Measurements from ENCODE around the gene FBXL7. TPM values are rescaled to one million over a fixed set of nuclear protein-coding genes. Genes with fewer than 3 reads are reported as not detected.

The FBXL7 gene
- total RNA-seq, 1 donor from 2014 or later, result 30.4 TPM

DNA sequence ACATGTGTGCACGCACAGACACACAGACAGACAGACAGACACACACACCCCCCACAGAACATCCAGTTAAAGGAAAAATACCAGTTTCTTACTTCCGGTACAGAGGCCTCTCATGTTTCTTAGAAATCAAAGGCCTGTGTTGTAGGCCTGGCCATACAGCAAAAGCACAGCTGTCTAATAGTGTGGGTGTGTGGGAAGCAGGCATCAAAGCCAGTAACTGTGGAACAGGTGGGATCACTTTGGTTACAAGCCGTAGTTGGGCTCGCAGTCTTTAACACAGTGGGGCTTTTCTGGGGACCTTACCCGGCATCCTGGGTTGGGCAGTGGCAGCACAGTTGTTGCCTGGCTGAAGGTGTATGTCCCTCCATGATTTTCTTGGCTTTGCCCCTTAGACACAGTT is 55.2 kb downstream of the FBXL7 start:
- Histone ChIP-seq H3K9me3 (no peaks in the 10 kb centered on the region), H3K4me3 (no peak overlapping the region), H3K36me3 (no peaks in the 10 kb centered on the region), H3K4me1 (peaks cover 0 to 19% of the 10 kb centered on the region in 2 donors), H3K27ac (no peak overlapping the region), H3K27me3 (no peaks in the 10 kb centered on the region)
- no peak for DNase-seq (ENCODE audit: low spot score in 2 of 2)
- TF ChIP-seq, protein P1, sequence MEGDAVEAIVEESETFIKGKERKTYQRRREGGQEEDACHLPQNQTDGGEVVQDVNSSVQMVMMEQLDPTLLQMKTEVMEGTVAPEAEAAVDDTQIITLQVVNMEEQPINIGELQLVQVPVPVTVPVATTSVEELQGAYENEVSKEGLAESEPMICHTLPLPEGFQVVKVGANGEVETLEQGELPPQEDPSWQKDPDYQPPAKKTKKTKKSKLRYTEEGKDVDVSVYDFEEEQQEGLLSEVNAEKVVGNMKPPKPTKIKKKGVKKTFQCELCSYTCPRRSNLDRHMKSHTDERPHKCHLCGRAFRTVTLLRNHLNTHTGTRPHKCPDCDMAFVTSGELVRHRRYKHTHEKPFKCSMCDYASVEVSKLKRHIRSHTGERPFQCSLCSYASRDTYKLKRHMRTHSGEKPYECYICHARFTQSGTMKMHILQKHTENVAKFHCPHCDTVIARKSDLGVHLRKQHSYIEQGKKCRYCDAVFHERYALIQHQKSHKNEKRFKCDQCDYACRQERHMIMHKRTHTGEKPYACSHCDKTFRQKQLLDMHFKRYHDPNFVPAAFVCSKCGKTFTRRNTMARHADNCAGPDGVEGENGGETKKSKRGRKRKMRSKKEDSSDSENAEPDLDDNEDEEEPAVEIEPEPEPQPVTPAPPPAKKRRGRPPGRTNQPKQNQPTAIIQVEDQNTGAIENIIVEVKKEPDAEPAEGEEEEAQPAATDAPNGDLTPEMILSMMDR (IDR thresholded peaks at IDR 0.05), result no peak
- intact Hi-C loops (cut with DNase I), result no loop called here

DNA sequence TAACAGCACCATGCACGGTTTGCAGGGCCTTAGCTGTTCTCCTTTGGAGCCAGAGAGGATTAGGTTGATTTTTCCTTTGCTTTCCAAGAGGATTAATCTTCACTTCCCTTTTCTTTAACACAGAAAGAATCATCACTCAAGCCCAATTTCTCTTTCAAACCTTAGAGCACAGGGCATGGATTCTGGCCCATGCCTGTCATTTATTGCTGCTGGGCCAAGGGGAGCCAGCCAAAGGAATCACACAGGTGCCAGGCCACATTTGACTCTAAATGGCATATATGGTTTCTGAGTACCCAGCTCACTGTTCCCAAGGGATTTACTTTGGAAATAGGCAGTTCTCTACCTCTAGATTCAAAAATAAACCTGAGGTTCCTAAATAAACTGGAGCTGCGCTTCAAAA is 58.3 kb downstream of the FBXL7 start:
- Histone ChIP-seq H3K27ac (no peak overlapping the region), H3K4me3 (no peak overlapping the region), H3K36me3 (no peaks in the 10 kb centered on the region), H3K4me1 (peaks cover 0 to 10% of the 10 kb centered on the region in 2 donors), H3K9me3 (peaks cover 0 to 5% of the 10 kb centered on the region in 2 donors), H3K27me3 (no peaks in the 10 kb centered on the region)
- intact Hi-C loops (cut with DNase I), result no loop called here
- no peak for DNase-seq (ENCODE audit: low spot score in 2 of 2)
- TF ChIP-seq, protein P1 (IDR thresholded peaks at IDR 0.05), result no peak

DNA sequence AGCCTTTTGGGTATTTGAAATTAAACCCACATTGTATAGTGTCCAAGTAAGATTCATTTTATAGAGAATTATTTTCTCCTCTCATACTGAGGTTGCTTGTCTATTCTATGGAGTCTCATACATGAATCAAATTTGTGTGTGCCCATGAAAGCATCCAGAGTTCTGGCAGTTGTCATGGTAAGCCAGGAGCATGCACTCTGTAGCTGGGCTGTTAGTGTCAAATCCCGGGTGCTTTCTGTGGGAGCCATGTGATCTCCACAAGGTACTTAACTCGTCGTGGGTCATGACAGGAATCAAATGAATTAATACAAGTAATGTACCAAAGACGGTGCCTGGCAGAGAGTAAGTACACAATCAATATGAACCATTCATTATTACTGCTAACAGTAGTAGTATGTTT is 58.7 kb downstream of the FBXL7 start:
- DNase-seq (ENCODE audit: low spot score in 2 of 2), result no peak
- no peaks in the 10 kb centered on the region for H3K36me3 ChIP-seq
- no peak overlapping the region for H3K27ac ChIP-seq
- H3K9me3 ChIP-seq, result peaks cover 0 to 5% of the 10 kb centered on the region in 2 donors
- TF ChIP-seq, protein P1 (IDR thresholded peaks at IDR 0.05), result no peak
- H3K27me3 ChIP-seq, result no peaks in the 10 kb centered on the region
- H3K4me3 ChIP-seq, result no peak overlapping the region
- H3K4me1 ChIP-seq, result peaks cover 0 to 10% of the 10 kb centered on the region in 2 donors
- intact Hi-C loops (cut with DNase I), result no loop called here

DNA sequence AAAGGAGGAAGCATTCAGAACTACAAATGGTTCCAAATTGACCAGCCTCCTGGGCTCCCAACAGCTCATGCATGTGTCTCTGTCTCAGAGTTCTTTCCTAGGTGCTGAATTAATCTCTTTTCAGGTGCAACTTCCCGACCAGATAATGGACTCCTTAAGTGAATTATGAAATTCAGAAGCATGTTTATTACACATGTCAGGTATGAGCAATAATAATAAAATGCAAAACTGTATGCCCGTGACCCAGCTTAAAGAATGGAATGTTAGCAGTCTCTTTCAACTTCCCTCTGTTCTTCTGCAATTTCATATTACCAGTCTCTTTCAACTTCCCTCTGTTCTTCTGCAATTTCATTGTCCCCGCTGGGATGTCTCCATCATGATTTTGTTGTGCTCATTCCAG is 60.4 kb downstream of the FBXL7 start:
- Histone ChIP-seq H3K27me3 (no peaks in the 10 kb centered on the region), H3K27ac (no peak overlapping the region), H3K9me3 (peaks cover 0 to 5% of the 10 kb centered on the region in 2 donors), H3K4me1 (peaks cover 0 to 10% of the 10 kb centered on the region in 2 donors), H3K4me3 (no peak overlapping the region), H3K36me3 (no peaks in the 10 kb centered on the region)
- TF ChIP-seq, protein P1 (IDR thresholded peaks at IDR 0.05), result no peak
- intact Hi-C loops (cut with DNase I), result no loop called here
- no peak for DNase-seq (ENCODE audit: low spot score in 2 of 2)

DNA sequence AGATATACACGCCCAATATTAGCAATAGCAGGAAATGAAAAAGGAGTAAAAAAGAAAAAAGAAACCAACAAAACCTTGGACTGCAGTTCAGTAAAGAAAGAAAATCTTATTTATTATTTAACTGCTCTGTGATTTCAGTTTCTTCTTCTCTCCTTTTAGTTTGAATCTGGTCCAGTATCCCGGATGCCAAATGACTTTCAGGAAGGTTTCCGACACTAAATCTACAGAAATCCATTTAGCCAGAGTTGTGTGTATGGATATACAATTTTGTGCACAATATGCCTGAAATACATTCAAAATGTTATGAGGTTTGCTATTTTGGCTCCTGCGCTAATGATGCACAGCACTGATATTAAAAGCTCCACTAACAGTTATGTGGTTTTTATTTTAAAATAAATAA is 64.5 kb downstream of the FBXL7 start:
- H3K9me3 ChIP-seq, result peaks cover 0 to 5% of the 10 kb centered on the region in 2 donors
- TF ChIP-seq, protein P1 (IDR thresholded peaks at IDR 0.05), result no peak
- no peak overlapping the region for H3K27ac ChIP-seq
- no peaks in the 10 kb centered on the region for H3K27me3 ChIP-seq
- no peaks in the 10 kb centered on the region for H3K4me1 ChIP-seq
- intact Hi-C loops (cut with DNase I), result no loop called here
- H3K4me3 ChIP-seq, result no peak overlapping the region
- no peaks in the 10 kb centered on the region for H3K36me3 ChIP-seq
- DNase-seq (ENCODE audit: low spot score in 2 of 2), result no peak

DNA sequence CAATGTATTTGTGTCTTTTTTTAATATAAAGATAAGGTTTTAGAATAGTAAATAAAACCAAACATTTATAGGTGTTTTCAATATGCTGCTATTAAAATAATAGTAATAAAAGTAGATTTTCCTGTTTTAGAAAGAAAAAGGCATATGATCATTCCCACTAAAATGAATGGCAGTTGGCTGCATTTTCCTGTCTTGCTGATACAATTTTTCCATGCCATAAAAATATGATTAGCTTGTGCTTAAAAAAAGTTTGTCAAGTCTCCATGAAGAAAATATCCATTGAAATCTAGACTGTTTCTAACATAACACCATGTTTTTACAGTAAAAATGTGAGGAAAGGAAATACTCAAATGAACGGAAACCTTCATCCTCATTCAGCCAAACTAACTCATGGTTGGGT is 65.0 kb downstream of the FBXL7 start:
- no peaks in the 10 kb centered on the region for H3K27me3 ChIP-seq
- H3K4me1 ChIP-seq, result no peaks in the 10 kb centered on the region
- no peak overlapping the region for H3K27ac ChIP-seq
- no peak overlapping the region for H3K4me3 ChIP-seq
- no peaks in the 10 kb centered on the region for H3K36me3 ChIP-seq
- intact Hi-C loops (cut with DNase I), result no loop called here
- H3K9me3 ChIP-seq, result peaks cover 0 to 5% of the 10 kb centered on the region in 2 donors
- TF ChIP-seq, protein P1 (IDR thresholded peaks at IDR 0.05), result no peak
- DNase-seq (ENCODE audit: low spot score in 2 of 2), result no peak

Data from ascending aorta (tissue), 2 donors.